ENCODE results near the gene ST8SIA5.

DNA sequence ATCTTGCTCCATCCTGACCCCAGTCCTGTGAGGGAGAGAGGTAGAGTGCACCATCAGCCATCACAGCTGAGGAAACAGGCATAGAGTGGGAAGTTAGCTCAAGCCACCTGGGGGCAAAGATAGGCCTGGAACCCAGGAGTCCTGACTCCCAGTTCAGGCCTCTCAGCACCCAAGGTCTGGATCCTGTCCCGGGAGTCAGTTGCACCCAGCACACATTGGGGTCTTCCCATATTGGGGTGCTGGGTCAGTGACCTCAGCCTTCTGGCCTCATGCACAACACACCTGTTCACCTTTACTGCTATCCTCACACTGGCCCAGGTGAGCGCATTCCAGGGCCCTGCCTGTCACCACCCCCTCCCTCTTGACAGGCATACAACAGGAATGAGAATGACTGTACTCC is 24.7 kb downstream of the ST8SIA5 start:
- TF ChIP-seq, protein P1, sequence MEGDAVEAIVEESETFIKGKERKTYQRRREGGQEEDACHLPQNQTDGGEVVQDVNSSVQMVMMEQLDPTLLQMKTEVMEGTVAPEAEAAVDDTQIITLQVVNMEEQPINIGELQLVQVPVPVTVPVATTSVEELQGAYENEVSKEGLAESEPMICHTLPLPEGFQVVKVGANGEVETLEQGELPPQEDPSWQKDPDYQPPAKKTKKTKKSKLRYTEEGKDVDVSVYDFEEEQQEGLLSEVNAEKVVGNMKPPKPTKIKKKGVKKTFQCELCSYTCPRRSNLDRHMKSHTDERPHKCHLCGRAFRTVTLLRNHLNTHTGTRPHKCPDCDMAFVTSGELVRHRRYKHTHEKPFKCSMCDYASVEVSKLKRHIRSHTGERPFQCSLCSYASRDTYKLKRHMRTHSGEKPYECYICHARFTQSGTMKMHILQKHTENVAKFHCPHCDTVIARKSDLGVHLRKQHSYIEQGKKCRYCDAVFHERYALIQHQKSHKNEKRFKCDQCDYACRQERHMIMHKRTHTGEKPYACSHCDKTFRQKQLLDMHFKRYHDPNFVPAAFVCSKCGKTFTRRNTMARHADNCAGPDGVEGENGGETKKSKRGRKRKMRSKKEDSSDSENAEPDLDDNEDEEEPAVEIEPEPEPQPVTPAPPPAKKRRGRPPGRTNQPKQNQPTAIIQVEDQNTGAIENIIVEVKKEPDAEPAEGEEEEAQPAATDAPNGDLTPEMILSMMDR (IDR thresholded peaks at IDR 0.05), result no peak
- TF ChIP-seq POLR2A (IDR thresholded peaks at IDR 0.05), result no peak

Data from sigmoid colon (tissue), 3 donors.